Keratinocyte (primary cell): Measurements from ENCODE around the gene KLF12. TPM values are rescaled to one million over a fixed set of nuclear protein-coding genes. Genes with fewer than 3 reads are reported as not detected.

Experiments
- DNase-seq: peaks from one replicate; pipeline ENCODE4 v3.0.0-alpha.2; 2011; ENCODE audit warnings: low read depth, missing footprints, low spot score
- FAIRE-seq: peaks from 2 replicates; lab custom pipeline; 2011; peaks lifted over from hg19 to GRCh38; lab: Jason Lieb, UNC
- H2AFZ ChIP-seq: 2 replicates; pipeline ENCODE4 v1.6.0; 2012; ENCODE audit warnings: low read length, control low read depth, inconsistent platforms; ENCODE audit not compliant: control insufficient read depth
- H3K27ac ChIP-seq: 2 replicates; pipeline ENCODE4 v1.5.1; 2011; ENCODE audit warnings: low read length; ENCODE audit not compliant: control insufficient read depth, insufficient read depth
- H3K27me3 ChIP-seq: 3 replicates; pipeline ENCODE4 v1.6.0; 2011; ENCODE audit warnings: low read length; ENCODE audit not compliant: control insufficient read depth, insufficient read depth; ENCODE audit errors: extremely low read depth
- H3K36me3 ChIP-seq, 2 experiments: 2 replicates in 1 of 2; 3 replicates in 1 of 2; pipeline ENCODE4 v1.5.1; 2011; ENCODE audit warnings: low read length in 2 of 2, mild to moderate bottlenecking in 1 of 2; ENCODE audit not compliant: control insufficient read depth in 2 of 2, insufficient read depth in 2 of 2; ENCODE audit errors: extremely low read depth in 1 of 2
- H3K4me1 ChIP-seq: 3 replicates; pipeline ENCODE4 v1.5.1; 2011; ENCODE audit warnings: low read length; ENCODE audit not compliant: control insufficient read depth, insufficient read depth; ENCODE audit errors: extremely low read depth
- H3K4me2 ChIP-seq: 3 replicates; pipeline ENCODE4 v1.6.0; 2011; ENCODE audit warnings: low read depth, low read length; ENCODE audit not compliant: control insufficient read depth, insufficient read depth; ENCODE audit errors: extremely low read depth
- H3K4me3 ChIP-seq, 3 experiments: fragments of 200-600 bp in 1 of 3; sonication (generic) in 1 of 3; 2 replicates in 2 of 3; 3 replicates in 1 of 3; pipeline ENCODE4 v1.5.1; 2011 to 2016; ENCODE audit warnings: low read length in 3 of 3, mild to moderate bottlenecking in 3 of 3, control low read depth in 2 of 3, inconsistent platforms in 1 of 3, low read depth in 1 of 3, mixed read lengths in 1 of 3, mixed run types in 1 of 3, moderate library complexity in 1 of 3; ENCODE audit not compliant: control insufficient read depth in 2 of 3, insufficient read depth in 2 of 3; ENCODE audit errors: extremely low read depth in 1 of 3
- H3K79me2 ChIP-seq: 2 replicates; pipeline ENCODE4 v1.6.0; 2012; ENCODE audit warnings: low read length; ENCODE audit not compliant: control insufficient read depth, insufficient read depth
- H3K9ac ChIP-seq: 3 replicates; pipeline ENCODE4 v1.6.0; 2011; ENCODE audit warnings: low read length; ENCODE audit not compliant: control insufficient read depth, insufficient read depth; ENCODE audit errors: extremely low read depth
- H3K9me1 ChIP-seq: 3 replicates; pipeline ENCODE4 v1.6.0; 2011; ENCODE audit warnings: low read length; ENCODE audit not compliant: control insufficient read depth, insufficient read depth; ENCODE audit errors: extremely low read depth
- H3K9me3 ChIP-seq: 2 replicates; pipeline ENCODE4 v1.5.1; 2012; ENCODE audit warnings: low read depth, low read length; ENCODE audit not compliant: control insufficient read depth
- H4K20me1 ChIP-seq: 3 replicates; pipeline ENCODE4 v1.6.0; 2011; ENCODE audit warnings: low read length; ENCODE audit not compliant: control insufficient read depth, insufficient read depth; ENCODE audit errors: extremely low read depth
- CTCF ChIP-seq, 3 experiments: IDR thresholded peaks in 1 of 3; conservative IDR thresholded peaks in 1 of 3; optimal IDR thresholded peaks in 1 of 3; 2 replicates in 2 of 3; 3 replicates in 1 of 3; pipeline versions ENCODE3 to v1.5.1; 2011; ENCODE audit warnings: low read length in 3 of 3, mild to moderate bottlenecking in 3 of 3, moderate library complexity in 2 of 3, control low read depth in 1 of 3, inconsistent platforms in 1 of 3; ENCODE audit not compliant: insufficient read depth in 2 of 3; ENCODE audit errors: extremely low read depth in 1 of 3
- EZH2 ChIP-seq: IDR thresholded peaks from one replicate; pipeline ENCODE4 v1.6.1; 2012; ENCODE audit warnings: inconsistent platforms, mild to moderate bottlenecking, low read length, moderate library complexity
- dilution Hi-C: fragments of 300-500 bp; cut with MboI; formaldehyde crosslinking; loops from one replicate; pipeline ENCODE4 v1.7.0; 2020; ENCODE audit warnings: low sequenced_read_pairs; ENCODE audit not compliant: extremely low pct_ligation_motif_present
- polyA plus RNA-seq, 5 experiments: library from polyadenylated mRNA; depleted of rRNA in 3 of 5; stranded (reverse) in 3 of 5; stranded (forward) in 1 of 5; unstranded in 1 of 5; fragments of >200 nt; gene quantifications; 1 replicate in 1 of 5; 2 replicates in 3 of 5; 3 replicates in 1 of 5; pipeline versions ENCODE4 v1.2.1 to v1.2.3, GENCODE V29; 2011 to 2012; ENCODE audit warnings: missing spikeins in 2 of 5, low read depth in 1 of 5, low replicate concordance in 1 of 5

Gene KLF12
- polyA plus RNA-seq, 1 donor (not counting 4 experiments of a cell fraction or from before 2014, with no cell fraction given) = 6.1 TPM

- dilution Hi-C loops = no loop called here
- Histone ChIP-seq H3K9ac (no peak overlapping the region), H2AFZ (no peak overlapping the region), H3K27me3 (no peaks in the 10 kb centered on the region), H3K4me1 (no peaks in the 10 kb centered on the region), H3K27ac (no peak overlapping the region), H3K4me3 (no peak overlapping the region), H3K9me1 (no peaks in the 10 kb centered on the region), H3K36me3 (no peaks in the 10 kb centered on the region), H3K4me2 (no peak overlapping the region), H3K9me3 (no peaks in the 10 kb centered on the region), H4K20me1 (no peaks in the 10 kb centered on the region), H3K79me2 (no peaks in the 10 kb centered on the region)
- TF ChIP-seq CTCF (optimal IDR thresholded peaks at IDR 0.05 in 1 of 3, IDR thresholded peaks at IDR 0.05 in 1 of 3, conservative IDR thresholded peaks at IDR 0.05 in 1 of 3; ENCODE audit: extremely low read depth in 1 of 3, insufficient read depth in 2 of 3, low read length in 3 of 3) = no peak
- TF ChIP-seq EZH2 = no peak
- FAIRE-seq = no peak
- DNase-seq = no peak
Observed at GRCh38 chr13:74174810-74175209, 40.6 kb upstream of the KLF12 start.

- FAIRE-seq (no peak), DNase-seq (no peak)
- no peaks in the 10 kb centered on the region for H4K20me1 ChIP-seq
- H3K9me1 ChIP-seq = no peaks in the 10 kb centered on the region
- dilution Hi-C loops = no loop called here
- no peak overlapping the region for H3K4me2 ChIP-seq
- H3K36me3 ChIP-seq = no peaks in the 10 kb centered on the region
- TF ChIP-seq CTCF (optimal IDR thresholded peaks at IDR 0.05 in 1 of 3, IDR thresholded peaks at IDR 0.05 in 1 of 3, conservative IDR thresholded peaks at IDR 0.05 in 1 of 3; ENCODE audit: extremely low read depth in 1 of 3, insufficient read depth in 2 of 3, low read length in 3 of 3) (no peak), EZH2 (no peak)
- H3K4me3 ChIP-seq = no peak overlapping the region
- H3K27me3 ChIP-seq = no peaks in the 10 kb centered on the region
- H3K27ac ChIP-seq = no peak overlapping the region
- no peaks in the 10 kb centered on the region for H3K79me2 ChIP-seq
- H3K9me3 ChIP-seq = no peaks in the 10 kb centered on the region
- H2AFZ ChIP-seq = no peak overlapping the region
- no peak overlapping the region for H3K9ac ChIP-seq
- no peaks in the 10 kb centered on the region for H3K4me1 ChIP-seq
Observed at GRCh38 chr13:74173822-74174221, 39.6 kb upstream of the KLF12 start.
